Measurements from ENCODE around the gene BACH2.
"Not testable (repeated sequence)": the region's sequence is repeated elsewhere in the genome, so short reads cannot be mapped to it uniquely, and the experiment has no call there.

Gene BACH2

DNA sequence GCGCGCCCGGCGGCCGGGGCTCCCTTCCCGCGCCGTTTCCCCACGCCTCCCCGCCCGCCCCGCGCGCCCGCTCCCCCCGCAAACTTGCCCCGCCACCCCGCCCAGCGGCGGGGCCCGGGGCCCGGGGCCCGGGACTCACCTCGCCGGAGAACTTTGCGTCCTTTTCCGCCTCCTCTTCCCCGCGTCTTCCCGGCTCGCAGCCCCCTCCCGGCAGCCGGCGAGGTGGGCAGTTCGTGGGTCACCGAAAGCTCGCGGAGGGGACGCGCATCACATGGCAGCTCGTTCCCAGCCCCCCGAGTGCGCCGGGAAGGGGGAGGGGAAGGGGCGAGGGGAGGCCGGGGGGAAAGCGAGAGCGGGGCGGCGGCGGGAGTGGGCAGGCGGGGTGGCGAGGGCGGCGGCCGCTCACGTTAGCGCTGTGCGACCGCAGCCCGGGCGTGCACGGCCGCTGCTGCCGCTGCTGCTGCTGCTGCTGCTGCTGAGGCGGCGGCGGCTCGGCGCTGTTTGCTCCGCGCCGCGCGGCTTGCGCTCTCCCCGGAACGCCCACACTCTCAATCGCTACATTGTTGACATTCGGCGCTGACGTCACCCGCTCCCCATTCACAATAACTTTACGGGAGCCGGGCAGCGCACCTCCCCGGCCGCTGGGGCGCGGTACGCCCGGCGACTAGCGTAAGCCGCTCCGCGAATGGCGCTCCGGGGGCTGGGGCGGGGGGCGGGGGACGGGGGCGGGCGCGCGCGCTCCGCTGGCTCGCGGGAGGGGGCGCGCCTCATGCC lies at the start of gene BACH2:
TSS of gene BACH2 (minus strand) at position 503 of the 774 bp plus-strand sequence. CDS start 287,999 bp downstream, outside the sequence.
- DNase-seq (ENCODE audit: low read depth, low spot score) = no peak

- DNase-seq (ENCODE audit: low read depth, low spot score) = no peak
These were observed 46.9 kb upstream of the BACH2 start for GRCh38 chr6:90343576-90343975.

GRCh38 chr6:90338409-90338808 lies 41.8 kb upstream of the BACH2 start:
- no peak for DNase-seq (ENCODE audit: low read depth, low spot score)

DNA sequence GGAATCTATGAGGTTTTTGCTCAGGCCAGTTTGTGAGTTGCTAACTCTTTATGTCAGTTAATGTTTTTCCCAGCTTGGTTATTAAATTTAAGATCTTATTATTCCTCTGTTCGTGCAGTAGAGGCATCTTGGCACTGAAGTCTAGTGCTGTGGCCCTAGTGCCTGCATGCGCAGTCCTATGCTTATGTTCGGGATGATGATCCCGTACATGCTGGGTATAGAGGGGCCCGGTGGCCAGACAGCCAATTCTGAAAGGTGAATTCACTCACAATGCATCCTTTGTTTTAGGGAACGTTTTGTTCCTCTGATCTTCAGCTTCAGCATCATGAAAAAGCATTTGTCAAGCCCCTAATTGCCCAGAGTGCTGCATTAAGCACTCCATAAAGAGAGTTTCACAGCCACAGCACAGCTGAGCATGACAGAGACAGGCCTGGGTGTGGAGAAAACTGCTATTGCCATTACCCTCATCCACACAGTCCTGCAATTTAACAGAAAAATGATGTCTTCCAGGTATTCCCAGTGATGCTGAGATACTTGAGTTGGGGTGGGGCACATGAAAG lies 39.8 kb upstream of the BACH2 start:
- DNase-seq (ENCODE audit: low read depth, low spot score) = no peak

GRCh38 chr6:90333928-90334327 lies 37.3 kb upstream of the BACH2 start:
- no peak for DNase-seq (ENCODE audit: low read depth, low spot score)

DNA sequence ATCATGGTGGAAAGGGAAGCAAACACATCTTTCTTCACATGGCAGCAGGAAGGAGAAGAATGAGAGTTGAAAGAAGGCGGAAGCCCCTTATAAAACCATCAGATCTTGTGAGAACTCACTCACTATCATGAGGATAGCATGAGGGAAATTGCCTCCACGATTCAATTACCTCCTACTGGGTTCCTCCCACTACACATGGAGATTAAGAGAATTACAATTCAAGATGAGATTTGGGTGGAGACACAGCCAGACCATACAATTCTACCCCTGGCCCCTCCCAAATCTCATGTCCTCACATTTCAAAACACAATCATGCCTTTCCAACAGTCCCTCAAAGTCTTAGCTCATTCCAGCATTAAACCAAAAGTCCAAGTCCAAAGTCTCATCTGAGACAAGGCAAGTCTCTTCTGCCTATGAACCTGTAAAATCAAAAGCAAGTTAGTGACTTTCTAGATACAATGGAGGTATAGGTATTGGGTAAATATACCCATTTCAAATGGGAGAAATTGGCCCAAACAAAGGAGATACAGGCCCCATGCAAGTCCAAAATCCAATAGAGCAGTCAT lies 36.4 kb upstream of the BACH2 start:
- DNase-seq (ENCODE audit: low read depth, low spot score) = not testable (repeated sequence)

- DNase-seq (ENCODE audit: low read depth, low spot score) = no peak
These were observed 32.9 kb upstream of the BACH2 start for GRCh38 chr6:90329386-90330077.

- DNase-seq (ENCODE audit: low read depth, low spot score) = no peak
These were observed 31.4 kb upstream of the BACH2 start for GRCh38 chr6:90328004-90328403.

GRCh38 chr6:90326404-90327057 lies 29.9 kb upstream of the BACH2 start:
- no peak for DNase-seq (ENCODE audit: low read depth, low spot score)

DNA sequence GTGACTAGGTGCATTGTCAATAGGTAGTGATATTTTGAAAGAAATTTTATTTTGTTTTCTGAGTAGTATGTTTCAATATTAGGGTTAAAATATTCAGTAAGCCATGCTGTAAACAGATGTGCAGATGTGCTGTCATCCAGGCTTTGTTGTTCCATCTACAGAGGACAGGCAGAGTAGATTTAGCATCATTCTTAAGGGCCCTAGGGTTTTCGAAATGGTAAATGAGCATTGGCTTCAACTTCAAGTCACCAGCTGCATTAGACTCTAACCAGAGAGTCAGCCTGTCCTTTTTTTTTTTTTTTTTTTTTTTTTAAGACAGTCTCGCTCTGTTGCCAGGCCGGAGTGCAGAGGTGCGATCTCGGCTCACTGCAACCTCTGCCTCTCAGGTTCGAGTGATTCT lies 27.1 kb upstream of the BACH2 start:
- DNase-seq (ENCODE audit: low read depth, low spot score) = no peak

DNA sequence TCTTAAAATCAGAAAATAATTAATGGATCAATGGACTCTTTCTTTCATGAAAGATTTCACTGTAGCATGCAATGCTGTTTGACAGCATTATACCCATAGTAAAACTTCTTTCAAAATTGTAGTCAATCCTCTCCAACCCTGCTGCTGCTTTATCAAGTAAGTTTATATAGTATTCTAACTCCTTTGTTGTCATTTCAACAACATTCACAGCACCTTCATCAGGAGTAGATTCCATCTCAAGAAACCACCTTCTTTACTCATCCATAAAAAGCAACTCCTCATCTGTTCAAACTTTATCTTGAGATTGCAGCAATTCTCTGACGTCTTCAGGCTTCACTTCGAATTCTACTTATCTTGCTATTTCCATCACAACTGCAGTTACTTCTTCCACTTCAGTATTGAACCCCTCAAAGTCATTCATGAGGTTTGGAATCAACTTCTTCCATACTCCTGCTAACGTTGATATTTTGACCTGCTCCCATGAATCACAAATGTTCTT lies 26.4 kb upstream of the BACH2 start:
- no peak for DNase-seq (ENCODE audit: low read depth, low spot score)

DNA sequence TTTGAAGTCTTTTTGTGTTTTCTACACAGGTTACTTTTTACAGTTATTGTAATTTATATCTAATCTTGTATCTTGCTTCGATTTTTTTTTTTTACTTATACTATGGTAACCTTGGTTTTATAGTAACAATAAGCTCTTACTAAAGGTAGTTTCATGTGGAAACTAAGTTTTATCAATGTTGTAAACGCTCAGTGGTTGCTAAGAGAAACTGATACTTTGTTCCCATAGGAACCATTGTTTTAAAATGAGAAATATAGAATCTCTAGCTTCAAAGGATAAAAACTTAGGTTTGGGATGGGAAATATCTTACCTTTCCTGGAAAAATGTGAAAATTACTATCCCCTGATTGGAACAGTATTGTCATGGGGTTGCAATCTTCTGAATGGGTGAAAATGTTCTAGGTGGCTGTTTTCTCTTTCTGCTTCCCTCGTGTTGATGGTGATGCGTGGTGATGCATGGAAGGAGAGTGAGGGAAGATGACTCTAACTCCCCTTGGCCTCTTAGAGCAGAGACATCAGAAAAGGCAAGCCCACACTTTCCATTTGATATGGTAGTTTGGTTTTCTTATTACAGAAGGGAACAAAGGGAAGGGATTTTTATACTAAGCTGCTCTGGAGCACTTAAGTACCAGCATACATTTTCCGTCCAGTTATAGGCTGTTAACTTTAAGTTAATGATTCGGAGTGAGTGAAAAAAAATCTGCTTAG lies 23.5 kb upstream of the BACH2 start:
- DNase-seq (ENCODE audit: low read depth, low spot score) = no peak

DNA sequence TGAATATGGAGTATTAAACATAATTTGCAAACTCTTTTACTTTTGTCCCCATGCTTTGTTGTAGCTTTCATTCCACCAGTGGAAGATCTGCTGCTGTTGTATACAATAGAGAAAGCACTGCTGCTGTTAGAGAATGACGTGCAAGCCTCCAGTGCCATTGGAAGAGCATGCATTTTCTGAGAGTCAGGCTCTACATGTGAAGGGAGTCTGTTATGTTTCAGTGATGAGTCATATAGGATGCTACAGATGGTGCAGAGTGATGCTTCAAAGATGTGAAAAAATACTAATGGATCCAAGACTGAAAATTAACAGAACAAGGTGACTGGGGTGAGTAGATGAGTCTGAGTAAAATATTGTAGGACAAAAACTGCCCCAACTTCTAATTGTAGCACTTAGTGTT lies 22.4 kb upstream of the BACH2 start:
- DNase-seq (ENCODE audit: low read depth, low spot score) = no peak

DNA sequence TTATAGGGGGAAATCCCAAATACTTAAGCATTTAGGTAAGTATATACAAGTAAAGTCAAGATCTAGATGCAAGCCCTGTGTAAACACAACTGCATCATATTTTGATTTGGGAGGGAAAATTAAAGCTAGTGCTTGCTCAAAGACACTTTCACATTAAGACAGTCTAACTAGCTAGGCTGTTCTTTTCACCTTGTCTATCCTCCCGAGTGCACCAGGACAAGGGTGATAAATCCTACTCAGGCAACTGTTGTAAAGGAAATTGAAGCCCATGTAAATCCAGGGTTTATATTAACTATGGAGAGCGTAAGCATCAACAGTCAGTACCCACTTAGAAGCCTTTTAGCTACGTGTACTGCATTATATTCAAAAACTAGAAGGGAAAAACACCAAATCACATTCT lies 19.3 kb upstream of the BACH2 start:
- no peak for DNase-seq (ENCODE audit: low read depth, low spot score)

DNA sequence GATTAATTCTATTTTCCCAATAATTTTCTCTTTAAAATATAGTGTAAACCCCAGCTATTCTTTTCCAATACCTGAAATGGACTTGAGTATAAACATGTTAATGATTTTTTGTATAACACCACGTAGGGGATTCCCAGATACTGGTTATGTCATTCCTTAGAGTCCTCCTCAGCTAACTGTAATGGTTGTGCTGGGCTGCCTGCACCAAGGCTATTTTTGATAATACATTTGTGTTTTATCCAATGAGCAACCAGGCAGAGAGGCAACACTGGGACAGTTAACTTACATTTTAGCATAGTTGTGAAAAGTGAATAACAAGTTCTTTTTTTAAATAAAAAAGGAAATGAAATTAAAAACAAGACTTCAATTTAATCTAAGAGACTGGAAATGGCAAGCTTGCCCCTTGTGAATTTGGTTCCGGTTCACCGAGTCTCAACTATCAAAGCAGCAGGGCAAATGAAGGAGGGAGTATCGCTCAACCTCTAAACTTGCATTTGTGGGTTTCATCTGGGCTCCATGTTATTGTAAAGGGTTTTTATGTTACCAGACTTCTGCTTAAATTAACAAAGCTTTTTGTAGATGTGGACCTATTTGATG lies 18.8 kb upstream of the BACH2 start:
- DNase-seq (ENCODE audit: low read depth, low spot score) = no peak

DNA sequence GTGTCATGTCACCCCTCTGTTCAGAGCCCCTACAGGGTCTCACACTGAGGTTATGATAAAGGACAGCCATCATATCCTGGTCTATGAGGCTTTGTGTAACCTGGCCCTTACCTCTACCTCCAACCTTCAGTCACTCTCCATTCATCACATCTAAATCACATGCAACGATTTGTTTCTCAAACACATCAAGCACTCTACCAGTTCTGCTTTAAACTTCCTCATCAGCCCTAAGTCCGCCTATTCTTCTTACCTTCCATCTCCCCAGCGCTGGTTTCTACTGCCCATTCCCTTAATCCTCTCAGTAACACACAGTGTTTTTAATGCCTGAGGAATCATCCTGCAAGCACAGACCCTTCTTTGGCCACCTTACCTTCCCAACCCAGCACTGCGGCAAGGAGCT lies 17.9 kb upstream of the BACH2 start:
- DNase-seq (ENCODE audit: low read depth, low spot score) = no peak

DNA sequence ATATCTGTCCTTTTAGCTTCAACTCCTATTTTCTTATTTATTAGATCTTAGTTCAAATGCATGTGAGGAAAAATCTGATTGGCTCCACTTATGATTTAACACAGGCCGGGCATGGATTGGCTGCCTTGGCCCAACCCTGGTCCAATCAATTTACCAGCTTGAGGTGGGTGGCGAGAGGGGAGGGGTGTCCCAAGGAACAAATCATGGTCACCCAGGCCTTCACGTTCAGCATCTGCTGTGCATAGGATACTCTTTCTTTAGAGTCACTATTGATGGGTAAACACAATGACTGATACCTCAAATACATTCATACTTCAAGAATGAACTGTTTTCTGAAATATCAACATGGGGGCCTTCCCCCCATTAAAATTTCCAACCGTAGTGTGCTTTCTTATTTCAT lies 14.9 kb upstream of the BACH2 start:
- DNase-seq (ENCODE audit: low read depth, low spot score) = no peak

DNA sequence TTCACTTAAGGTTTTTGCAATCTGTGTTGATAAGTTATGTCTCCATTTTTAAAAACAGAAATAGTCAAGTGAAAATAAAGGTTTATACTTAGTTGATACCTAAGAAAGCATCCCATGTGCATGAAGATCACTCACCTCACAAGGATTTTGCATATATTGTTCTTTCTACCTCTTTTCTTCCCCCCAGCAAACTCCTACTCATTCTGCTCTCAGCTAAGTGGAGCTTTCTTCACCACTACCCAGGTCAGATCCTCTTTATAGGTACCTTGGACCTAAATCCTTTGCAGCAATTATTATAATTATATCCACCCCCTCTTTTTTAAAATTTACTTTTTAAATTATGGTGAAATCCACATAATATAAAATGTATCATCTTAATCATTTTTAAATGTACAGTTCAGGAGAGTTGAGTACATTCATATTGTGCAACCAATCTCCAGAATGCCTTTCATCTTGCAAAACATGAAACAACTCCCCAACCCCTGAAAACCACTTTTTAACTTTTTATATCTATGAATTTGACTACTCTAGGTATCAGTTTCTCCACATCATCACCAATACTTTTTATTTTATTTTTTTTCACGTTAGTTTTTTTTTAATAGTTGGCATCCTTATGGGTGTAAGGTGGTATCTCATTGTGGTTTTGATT lies 9.3 kb upstream of the BACH2 start:
- no peak for DNase-seq (ENCODE audit: low read depth, low spot score)

- no peak for DNase-seq (ENCODE audit: low read depth, low spot score)
These were observed 7.7 kb upstream of the BACH2 start for GRCh38 chr6:90304308-90304707.

GRCh38 chr6:90303039-90303438 lies 6.4 kb upstream of the BACH2 start:
- DNase-seq (ENCODE audit: low read depth, low spot score) = no peak
